ENCODE measurements around the gene NLRP4.

DNA sequence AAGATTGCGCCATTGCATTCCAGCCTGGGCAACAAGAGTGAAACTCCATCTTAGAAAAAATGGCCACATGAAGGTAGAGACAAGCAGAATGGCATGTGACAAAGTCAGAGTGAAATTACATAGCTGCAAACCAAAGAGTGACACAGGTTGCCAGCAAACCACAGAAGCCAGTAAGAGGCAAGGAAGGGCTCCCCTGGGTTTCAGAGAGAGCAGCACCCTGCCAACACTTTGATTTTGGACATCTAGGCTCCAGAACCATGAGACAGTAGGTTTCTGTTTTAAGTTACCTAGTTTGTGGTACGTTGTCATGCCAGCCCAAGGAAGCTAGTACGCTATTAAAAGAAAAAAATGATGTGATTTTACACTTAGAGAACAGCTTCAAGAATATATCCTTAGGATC, 1.9 kb downstream of the NLRP4 start:
- no peak for TF ChIP-seq EZH2 (IDR thresholded peaks at IDR 0.05; ENCODE audit: borderline replicate concordance, low read depth, low read length, poor library complexity, severe bottlenecking)
- TF ChIP-seq, protein P1, sequence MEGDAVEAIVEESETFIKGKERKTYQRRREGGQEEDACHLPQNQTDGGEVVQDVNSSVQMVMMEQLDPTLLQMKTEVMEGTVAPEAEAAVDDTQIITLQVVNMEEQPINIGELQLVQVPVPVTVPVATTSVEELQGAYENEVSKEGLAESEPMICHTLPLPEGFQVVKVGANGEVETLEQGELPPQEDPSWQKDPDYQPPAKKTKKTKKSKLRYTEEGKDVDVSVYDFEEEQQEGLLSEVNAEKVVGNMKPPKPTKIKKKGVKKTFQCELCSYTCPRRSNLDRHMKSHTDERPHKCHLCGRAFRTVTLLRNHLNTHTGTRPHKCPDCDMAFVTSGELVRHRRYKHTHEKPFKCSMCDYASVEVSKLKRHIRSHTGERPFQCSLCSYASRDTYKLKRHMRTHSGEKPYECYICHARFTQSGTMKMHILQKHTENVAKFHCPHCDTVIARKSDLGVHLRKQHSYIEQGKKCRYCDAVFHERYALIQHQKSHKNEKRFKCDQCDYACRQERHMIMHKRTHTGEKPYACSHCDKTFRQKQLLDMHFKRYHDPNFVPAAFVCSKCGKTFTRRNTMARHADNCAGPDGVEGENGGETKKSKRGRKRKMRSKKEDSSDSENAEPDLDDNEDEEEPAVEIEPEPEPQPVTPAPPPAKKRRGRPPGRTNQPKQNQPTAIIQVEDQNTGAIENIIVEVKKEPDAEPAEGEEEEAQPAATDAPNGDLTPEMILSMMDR (conservative IDR thresholded peaks at IDR 0.05; ENCODE audit: low read depth, low read length), result no peak
